NCI-H2227 treated with DMSO at 0.1 percent for 48 hours (cell line): ENCODE results near the gene ATP1B4.
"Not testable (repeated sequence)": the region's sequence is repeated elsewhere in the genome, so short reads cannot be mapped to it uniquely, and the experiment has no call there.

ENCODE experiments used
- DNase-seq: peaks from one replicate; lab custom pipeline; 2025; lab: John Stamatoyannopoulos, UW

The ATP1B4 gene

GRCh38 chrX:120361764-120362305 is at the start of gene ATP1B4:
TSS of gene ATP1B4 (plus strand) at chrX:120362089. CDS start at chrX:120362169, 80 bp downstream.
- DNase-seq = no peak

GRCh38 chrX:120315776-120316175 is 46.1 kb upstream of the ATP1B4 start:
- DNase-seq = no peak

- no peak for DNase-seq
Measured at GRCh38 chrX:120316587-120317283, 45.2 kb upstream of the ATP1B4 start.

GRCh38 chrX:120318411-120318810 is 43.5 kb upstream of the ATP1B4 start:
- DNase-seq = no peak

- no peak for DNase-seq
Measured at GRCh38 chrX:120321520-120322281, 40.2 kb upstream of the ATP1B4 start.

GRCh38 chrX:120331116-120331515 is 30.8 kb upstream of the ATP1B4 start:
- no peak for DNase-seq

GRCh38 chrX:120332394-120332793 is 29.5 kb upstream of the ATP1B4 start:
- no peak for DNase-seq

GRCh38 chrX:120334151-120334550 is 27.7 kb upstream of the ATP1B4 start:
- DNase-seq = no peak

GRCh38 chrX:120334603-120335002 is 27.3 kb upstream of the ATP1B4 start:
- DNase-seq = no peak

GRCh38 chrX:120335289-120335688 is 26.6 kb upstream of the ATP1B4 start:
- no peak for DNase-seq

GRCh38 chrX:120336899-120337298 is 25.0 kb upstream of the ATP1B4 start:
- no peak for DNase-seq

GRCh38 chrX:120344566-120344965 is 17.3 kb upstream of the ATP1B4 start:
- DNase-seq = not testable (repeated sequence)

- no peak for DNase-seq
Measured at GRCh38 chrX:120350450-120351138, 11.3 kb upstream of the ATP1B4 start.

GRCh38 chrX:120356084-120356483 is 5.8 kb upstream of the ATP1B4 start:
- DNase-seq = no peak

- DNase-seq = peak; percentile 65
Measured at GRCh38 chrX:120357186-120357585, 4.7 kb upstream of the ATP1B4 start.

GRCh38 chrX:120358737-120359456 is 3.0 kb upstream of the ATP1B4 start:
- DNase-seq = peak; percentile 84

- DNase-seq = no peak
Measured at GRCh38 chrX:120365320-120365719, 3.4 kb downstream of the ATP1B4 start.

GRCh38 chrX:120365968-120366367 is 4.1 kb downstream of the ATP1B4 start:
- no peak for DNase-seq

- no peak for DNase-seq
Measured at GRCh38 chrX:120366794-120367193, 4.9 kb downstream of the ATP1B4 start.

GRCh38 chrX:120367402-120368109 is 5.7 kb downstream of the ATP1B4 start:
- DNase-seq = no peak

GRCh38 chrX:120372667-120373370 is 10.9 kb downstream of the ATP1B4 start:
- DNase-seq = no peak
